HCT116 (cell line): ENCODE data around the gene LTO1. TPM values are rescaled to one million over a fixed set of nuclear protein-coding genes. Genes with fewer than 3 reads are reported as not detected.

ENCODE experiments used
- ATAC-seq: fragments of 200-7000 bp; cut with Tn5 transposase; 2 replicates; pipeline ENCODE4 v1.9.1; 2020; ENCODE audit warnings: mild to moderate bottlenecking, moderate library complexity
- BruUV-seq: library from RNA; stranded (reverse); fragments of 400-500 nt; replicated peaks from 2 replicates; lab custom pipeline; 2021; lab: Mats Ljungman, UMichigan
- CTCF ChIA-PET: fragments of 300-600 bp; sonication (Branson Sonifier 250); formaldehyde crosslinking; loops from one replicate; lab custom pipeline; 2021; ENCODE audit warnings: antibody characterized with exemption; lab: Charles Lee
- POLR2A ChIA-PET: fragments of 300-600, 350-600 bp; sonication (Branson Sonifier 250); formaldehyde crosslinking; loops from one replicate; lab custom pipeline; 2021; ENCODE audit warnings: antibody characterized with exemption; lab: Charles Lee
- RAD21 ChIA-PET, 2 experiments: fragments of 300-600 bp; sonication (Branson Sonifier 250); formaldehyde crosslinking; loops; one replicate each; lab custom pipeline; 2023; ENCODE audit warnings: low total read pairs in 2 of 2; ENCODE audit not compliant: uncharacterized antibody in 2 of 2, unreplicated experiment in 2 of 2, low non-redundant PET in 1 of 2; lab: Charles Lee
- DNase-seq: peaks from one replicate; pipeline ENCODE4 v3.0.0-alpha.2; 2010; ENCODE audit warnings: low read depth, low spot score
- H2AFZ ChIP-seq: fragments of 200-600 bp; shearing (Covaris generic), sonication (generic); 2 replicates; pipeline ENCODE4 v1.6.1; 2017; ENCODE audit warnings: low read depth, mixed run types, mixed read lengths, antibody characterized with exemption, low read length; ENCODE audit not compliant: poor library complexity, severe bottlenecking
- H3K27ac ChIP-seq: 2 replicates; pipeline ENCODE4 v1.5.1; 2012; ENCODE audit warnings: low read depth, low read length
- H3K27me3 ChIP-seq: fragments of 200-600 bp; sonication (generic); 2 replicates; pipeline ENCODE4 v1.6.1; 2016; ENCODE audit warnings: mixed run types, low read length, mixed read lengths; ENCODE audit not compliant: insufficient read depth
- H3K36me3 ChIP-seq, 2 experiments: fragments of 200-500 bp in 1 of 2; fragments of 200-600 bp in 1 of 2; sonication (Bioruptor generic) in 1 of 2; sonication (generic) in 1 of 2; 2 replicates each; pipeline versions ENCODE4 v1.5.1 to v1.6.1; 2014 to 2016; ENCODE audit warnings: low read length in 2 of 2, inconsistent platforms in 1 of 2, mixed read lengths in 1 of 2, mixed run types in 1 of 2; ENCODE audit not compliant: insufficient read depth in 2 of 2, control insufficient read depth in 1 of 2
- H3K4me1 ChIP-seq, 2 experiments: fragments of 200-600 bp in 1 of 2; sonication (generic) in 1 of 2; 2 replicates each; pipeline versions ENCODE4 v1.5.1 to v1.6.1; 2012 to 2017; ENCODE audit warnings: low read length in 2 of 2, inconsistent platforms in 1 of 2, mild to moderate bottlenecking in 1 of 2, mixed read lengths in 1 of 2, mixed run types in 1 of 2, moderate library complexity in 1 of 2; ENCODE audit not compliant: insufficient read depth in 2 of 2, control insufficient read depth in 1 of 2
- H3K4me2 ChIP-seq: fragments of 200-600 bp; sonication (generic); 2 replicates; pipeline ENCODE4 v1.6.1; 2017; ENCODE audit warnings: mixed run types, low read length, mixed read lengths
- H3K4me3 ChIP-seq, 2 experiments: fragments of 200-600 bp in 1 of 2; sonication (generic) in 1 of 2; replicated peaks in 1 of 2; 2 replicates each; pipeline ENCODE4 v1.5.1; 2011 to 2016; ENCODE audit warnings: low read length in 2 of 2, control low read depth in 1 of 2, low read depth in 1 of 2, mild to moderate bottlenecking in 1 of 2, mixed read lengths in 1 of 2, mixed run types in 1 of 2
- H3K79me2 ChIP-seq: fragments of 200-600 bp; sonication (generic); 2 replicates; pipeline ENCODE4 v1.6.1; 2017; ENCODE audit warnings: mild to moderate bottlenecking, mixed run types, low read length, moderate library complexity, mixed read lengths; ENCODE audit not compliant: insufficient read depth
- H3K9ac ChIP-seq: fragments of 200-600 bp; sonication (generic); 2 replicates; pipeline ENCODE4 v1.6.1; 2016; ENCODE audit warnings: low read length, mixed read lengths
- H3K9me2 ChIP-seq: fragments of 200-600 bp; sonication (generic), shearing (Covaris generic); 2 replicates; pipeline ENCODE4 v1.6.1; 2017; ENCODE audit warnings: mixed run types, mild to moderate bottlenecking, moderate library complexity; ENCODE audit not compliant: insufficient read depth
- H3K9me3 ChIP-seq, 2 experiments: fragments of 200-500 bp in 1 of 2; fragments of 200-600 bp in 1 of 2; sonication (Bioruptor generic) in 1 of 2; sonication (generic) in 1 of 2; 2 replicates each; pipeline ENCODE4 v1.6.1; 2014 to 2017; ENCODE audit warnings: low read length in 2 of 2, mixed read lengths in 2 of 2, inconsistent platforms in 1 of 2, low read depth in 1 of 2, mild to moderate bottlenecking in 1 of 2, mixed run types in 1 of 2, moderate library complexity in 1 of 2; ENCODE audit not compliant: control insufficient read depth in 1 of 2, insufficient read depth in 1 of 2
- H4K20me1 ChIP-seq: fragments of 200-600 bp; sonication (generic), shearing (Covaris generic); 2 replicates; pipeline ENCODE4 v1.6.1; 2017; ENCODE audit warnings: mixed run types, mild to moderate bottlenecking, moderate library complexity; ENCODE audit not compliant: insufficient read depth
- CBX3 ChIP-seq: IDR thresholded peaks from 2 replicates; pipeline ENCODE4 v1.6.1; 2012; ENCODE audit warnings: low read depth
- CEBPB ChIP-seq: IDR thresholded peaks from 2 replicates; pipeline ENCODE4 v1.6.1; 2012; ENCODE audit warnings: low read depth
- EGR1 ChIP-seq: IDR thresholded peaks from 2 replicates; pipeline ENCODE4 v1.6.1; 2012; ENCODE audit warnings: low read depth
- ELF1 ChIP-seq: IDR thresholded peaks from 2 replicates; pipeline ENCODE4 v1.6.1; 2012; ENCODE audit warnings: low read depth, borderline replicate concordance
- EZH2 ChIP-seq: fragments of 200-600 bp; sonication (generic); IDR thresholded peaks from 2 replicates; pipeline ENCODE4 v1.6.1; 2017; ENCODE audit warnings: antibody characterized with exemption, mixed run types
- EZH2phosphoT487 ChIP-seq: fragments of 200-600 bp; IDR thresholded peaks from 2 replicates; pipeline ENCODE4 v1.6.1; 2018; ENCODE audit warnings: antibody characterized with exemption, borderline replicate concordance
- JUND ChIP-seq: IDR thresholded peaks from 2 replicates; pipeline ENCODE4 v1.6.1; 2012
- POLR2A ChIP-seq: IDR thresholded peaks from 2 replicates; pipeline ENCODE4 v1.7.0; 2011; ENCODE audit warnings: borderline replicate concordance; ENCODE audit not compliant: insufficient read depth, insufficient read length; ENCODE audit errors: extremely low read depth
- RAD21 ChIP-seq: IDR thresholded peaks from 2 replicates; pipeline ENCODE4 v1.6.1; 2012; ENCODE audit warnings: low read depth, mild to moderate bottlenecking
- SIN3A ChIP-seq: IDR thresholded peaks from 2 replicates; pipeline ENCODE4 v1.6.1; 2012; ENCODE audit warnings: low read depth
- SP1 ChIP-seq: IDR thresholded peaks from 2 replicates; pipeline ENCODE4 v1.6.1; 2012; ENCODE audit warnings: low read depth
- SRF ChIP-seq: IDR thresholded peaks from 2 replicates; pipeline ENCODE4 v1.6.1; 2012; ENCODE audit warnings: low read depth
- TCF7L2 ChIP-seq: IDR thresholded peaks from 2 replicates; pipeline ENCODE4 v1.7.0; 2011; ENCODE audit warnings: borderline replicate concordance, inconsistent platforms; ENCODE audit not compliant: insufficient read depth, insufficient read length; ENCODE audit errors: extremely low read depth
- YY1 ChIP-seq: IDR thresholded peaks from 2 replicates; pipeline ENCODE4 v1.6.1; 2011; ENCODE audit warnings: low read length, low read depth, moderate library complexity, mild to moderate bottlenecking; ENCODE audit not compliant: insufficient replicate concordance; ENCODE audit errors: extremely low read depth
- ZFX ChIP-seq: fragments of 450-650 bp; IDR thresholded peaks from 2 replicates; pipeline ENCODE4 v1.6.1; 2017
- ZNF274 ChIP-seq: fragments of 200-500 bp; sonication (Bioruptor generic); IDR thresholded peaks from 2 replicates; pipeline ENCODE4 v1.6.1; 2014; ENCODE audit warnings: mild to moderate bottlenecking, low read depth, low read length, inconsistent platforms
- intact Hi-C: fragments of 100-400 bp; cut with micrococcal nuclease; formaldehyde crosslinking; loops from 2 replicates; pipeline ENCODE4 v1.10.0; 2022
- total RNA-seq: library from RNA; stranded (reverse); gene quantifications from one replicate; pipeline ENCODE4 v1.2.1, GENCODE V29; 2021; ENCODE audit not compliant: unreplicated experiment
- TF ChIP-seq, protein P1 (sequence below), 3 experiments: fragments of 200-600 bp in 1 of 3; sonication (generic) in 1 of 3; IDR thresholded peaks in 2 of 3; conservative IDR thresholded peaks in 1 of 3; 2 replicates each; pipeline ENCODE4 v1.5.1; 2012 to 2017; ENCODE audit warnings: low read depth in 2 of 3, low read length in 2 of 3, antibody characterized with exemption in 1 of 3, borderline replicate concordance in 1 of 3, control low read depth in 1 of 3, mild to moderate bottlenecking in 1 of 3, mixed read lengths in 1 of 3, mixed run types in 1 of 3, moderate library complexity in 1 of 3; ENCODE audit not compliant: insufficient read depth in 1 of 3
- TF ChIP-seq, protein P2 (sequence below): IDR thresholded peaks from 2 replicates; pipeline ENCODE4 v1.6.1; 2012
- TF ChIP-seq, protein P3 (sequence below): IDR thresholded peaks from 2 replicates; pipeline ENCODE4 v1.6.1; 2011; ENCODE audit warnings: mild to moderate bottlenecking, low read length, moderate library complexity; ENCODE audit not compliant: insufficient replicate concordance; ENCODE audit errors: extremely low read depth
- TF ChIP-seq, protein P4 (sequence below): IDR thresholded peaks from 2 replicates; pipeline ENCODE4 v1.6.1; 2012

LTO1 gene
- total RNA-seq, 1 experiment from 2014 or later = 21.3 TPM

DNA sequence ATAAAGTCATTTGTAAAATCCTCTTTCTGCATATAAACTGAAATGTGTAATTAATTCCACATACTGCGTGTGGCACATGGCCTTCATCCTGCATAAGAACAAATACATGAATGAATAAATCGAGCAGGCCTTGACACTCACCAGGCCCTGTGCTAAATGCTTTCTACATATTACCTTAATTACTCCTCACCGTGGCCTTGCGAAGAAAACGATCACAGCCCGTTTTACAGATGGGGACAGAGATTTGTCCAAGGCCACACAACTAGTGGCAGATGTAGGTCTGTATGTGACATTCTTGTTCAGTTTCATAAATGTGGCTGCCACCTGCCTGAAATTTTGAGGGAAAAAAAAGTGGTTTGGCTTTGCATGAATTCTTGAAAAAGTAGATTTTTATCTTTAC, 40.0 kb downstream of the LTO1 start:
- Histone ChIP-seq H3K9ac (0 out of 2 replicates have a peak overlapping the region, but pooled peaks have one; percentile 100), H3K4me1 (peaks cover 10 to 57% of the 10 kb centered on the region in 2 experiments), H3K4me3 (no peak overlapping the region), H3K4me2 (no peak overlapping the region), H3K79me2 (peaks cover 5% of the 10 kb centered on the region; the same call in 1 of the 2 replicates), H3K9me2 (no peaks in the 10 kb centered on the region), H4K20me1 (no peaks in the 10 kb centered on the region), H3K36me3 (no peaks in the 10 kb centered on the region), H3K9me3 (no peaks in the 10 kb centered on the region), H3K27ac (no peak overlapping the region), H3K27me3 (no peaks in the 10 kb centered on the region), H2AFZ (no peak overlapping the region)
- ChIA-PET CTCF (no interaction called here), RAD21 (no interaction called here), POLR2A (no interaction called here)
- TF ChIP-seq CEBPB (no peak), SRF (no peak), TCF7L2 (no peak), ZFX (no peak), EZH2phosphoT487 (no peak), CBX3 (no peak), RAD21 (no peak), EGR1 (no peak), EZH2 (no peak), SP1 (no peak), ELF1 (no peak), YY1 (no peak), JUND (no peak), ZNF274 (no peak), POLR2A (no peak), SIN3A (no peak)
- TF ChIP-seq, protein P1, sequence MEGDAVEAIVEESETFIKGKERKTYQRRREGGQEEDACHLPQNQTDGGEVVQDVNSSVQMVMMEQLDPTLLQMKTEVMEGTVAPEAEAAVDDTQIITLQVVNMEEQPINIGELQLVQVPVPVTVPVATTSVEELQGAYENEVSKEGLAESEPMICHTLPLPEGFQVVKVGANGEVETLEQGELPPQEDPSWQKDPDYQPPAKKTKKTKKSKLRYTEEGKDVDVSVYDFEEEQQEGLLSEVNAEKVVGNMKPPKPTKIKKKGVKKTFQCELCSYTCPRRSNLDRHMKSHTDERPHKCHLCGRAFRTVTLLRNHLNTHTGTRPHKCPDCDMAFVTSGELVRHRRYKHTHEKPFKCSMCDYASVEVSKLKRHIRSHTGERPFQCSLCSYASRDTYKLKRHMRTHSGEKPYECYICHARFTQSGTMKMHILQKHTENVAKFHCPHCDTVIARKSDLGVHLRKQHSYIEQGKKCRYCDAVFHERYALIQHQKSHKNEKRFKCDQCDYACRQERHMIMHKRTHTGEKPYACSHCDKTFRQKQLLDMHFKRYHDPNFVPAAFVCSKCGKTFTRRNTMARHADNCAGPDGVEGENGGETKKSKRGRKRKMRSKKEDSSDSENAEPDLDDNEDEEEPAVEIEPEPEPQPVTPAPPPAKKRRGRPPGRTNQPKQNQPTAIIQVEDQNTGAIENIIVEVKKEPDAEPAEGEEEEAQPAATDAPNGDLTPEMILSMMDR (IDR thresholded peaks at IDR 0.05 in 2 of 3, conservative IDR thresholded peaks at IDR 0.05 in 1 of 3; ENCODE audit: borderline replicate concordance in 1 of 3, insufficient read depth in 1 of 3, low read depth in 2 of 3, low read length in 2 of 3) = no peak
- TF ChIP-seq, protein P2, sequence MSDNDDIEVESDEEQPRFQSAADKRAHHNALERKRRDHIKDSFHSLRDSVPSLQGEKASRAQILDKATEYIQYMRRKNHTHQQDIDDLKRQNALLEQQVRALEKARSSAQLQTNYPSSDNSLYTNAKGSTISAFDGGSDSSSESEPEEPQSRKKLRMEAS = no peak
- TF ChIP-seq, protein P3, sequence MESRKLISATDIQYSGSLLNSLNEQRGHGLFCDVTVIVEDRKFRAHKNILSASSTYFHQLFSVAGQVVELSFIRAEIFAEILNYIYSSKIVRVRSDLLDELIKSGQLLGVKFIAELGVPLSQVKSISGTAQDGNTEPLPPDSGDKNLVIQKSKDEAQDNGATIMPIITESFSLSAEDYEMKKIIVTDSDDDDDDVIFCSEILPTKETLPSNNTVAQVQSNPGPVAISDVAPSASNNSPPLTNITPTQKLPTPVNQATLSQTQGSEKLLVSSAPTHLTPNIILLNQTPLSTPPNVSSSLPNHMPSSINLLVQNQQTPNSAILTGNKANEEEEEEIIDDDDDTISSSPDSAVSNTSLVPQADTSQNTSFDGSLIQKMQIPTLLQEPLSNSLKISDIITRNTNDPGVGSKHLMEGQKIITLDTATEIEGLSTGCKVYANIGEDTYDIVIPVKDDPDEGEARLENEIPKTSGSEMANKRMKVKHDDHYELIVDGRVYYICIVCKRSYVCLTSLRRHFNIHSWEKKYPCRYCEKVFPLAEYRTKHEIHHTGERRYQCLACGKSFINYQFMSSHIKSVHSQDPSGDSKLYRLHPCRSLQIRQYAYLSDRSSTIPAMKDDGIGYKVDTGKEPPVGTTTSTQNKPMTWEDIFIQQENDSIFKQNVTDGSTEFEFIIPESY = no peak
- TF ChIP-seq, protein P4, sequence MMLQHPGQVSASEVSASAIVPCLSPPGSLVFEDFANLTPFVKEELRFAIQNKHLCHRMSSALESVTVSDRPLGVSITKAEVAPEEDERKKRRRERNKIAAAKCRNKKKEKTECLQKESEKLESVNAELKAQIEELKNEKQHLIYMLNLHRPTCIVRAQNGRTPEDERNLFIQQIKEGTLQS = no peak
- no TSS peak for BruUV-seq
- intact Hi-C loops = loop anchor here (5.0 kb wide), 2 partner anchors 138 to 253 kb away; no protein-coding TSS in a partner anchor
- ATAC-seq = no peak
- no peak for DNase-seq
